K562 (cell line): ENCODE results near the gene LRRC3C. TPM values are rescaled to one million over a fixed set of nuclear protein-coding genes. Genes with fewer than 3 reads are reported as not detected.
A peak's percentile ranks its signal among the peaks of the same experiment; 100 is the strongest.

ENCODE experiments used
- KHSRP ChIP-seq: fragments of 450-650 bp; IDR thresholded peaks from 2 replicates; pipeline ENCODE4 v1.6.1; 2017
- TOE1 ChIP-seq, 2 experiments: fragments of 450-650 bp in 1 of 2; sonication (generic) in 1 of 2; formaldehyde crosslinking in 1 of 2; IDR thresholded peaks; 2 replicates each; pipeline versions ENCODE4 v1.7.1 to v1.8.0; 2016 to 2022; ENCODE audit warnings: borderline replicate concordance in 2 of 2, mild to moderate bottlenecking in 2 of 2, antibody characterized with exemption in 1 of 2, inconsistent platforms in 1 of 2, low read depth in 1 of 2, missing genetic modification reagents in 1 of 2, moderate library complexity in 1 of 2
- ZNF165 ChIP-seq: fragments of 250-450 bp; sonication (Bioruptor Pico); IDR thresholded peaks from 2 replicates; pipeline ENCODE4 v1.4.0; 2020; ENCODE audit warnings: borderline replicate concordance
- ZNF551 ChIP-seq: fragments of 250-450 bp; sonication (Bioruptor Pico); IDR thresholded peaks from 2 replicates; pipeline ENCODE4 v1.5.0; 2021; ENCODE audit warnings: mild to moderate bottlenecking, moderate library complexity
- polyA plus RNA-seq, 8 experiments: library from polyadenylated mRNA; depleted of rRNA in 4 of 8; stranded (reverse) in 5 of 8; unstranded in 3 of 8; fragments of >200 nt; fragmentation: Nextera tagmentation in 2 of 8; fragmentation: Illumina TruSeq in 1 of 8; extraction: Ambion mirVana in 2 of 8; extraction: Trizol in 1 of 8; gene quantifications; 2 replicates each; pipeline versions ENCODE4 v1.2.1 to v1.2.3, GENCODE V29; 2011 to 2014; ENCODE audit warnings: inconsistent platforms in 1 of 8, missing spikeins in 1 of 8
- total RNA-seq, 7 experiments: library from RNA; depleted of rRNA in 6 of 7; stranded (reverse); fragments of >200 nt in 6 of 7; fragmentation: Illumina TruSeq in 2 of 7; extraction: Trizol in 2 of 7; gene quantifications; 2 replicates each; pipeline versions ENCODE4 v1.2.1 to v1.2.3, GENCODE V29; 2011 to 2021; ENCODE audit warnings: low replicate concordance in 1 of 7
- TF ChIP-seq, protein P1 (sequence below), 2 experiments: fragments of 450-650 bp in 1 of 2; sonication (generic) in 1 of 2; formaldehyde crosslinking in 1 of 2; IDR thresholded peaks; 2 replicates each; pipeline versions ENCODE4 v1.7.1 to v1.9.0; 2016 to 2022; ENCODE audit warnings: inconsistent platforms in 1 of 2, mild to moderate bottlenecking in 1 of 2, missing genetic modification reagents in 1 of 2
- TF ChIP-seq, protein P2 (sequence below): fragments of 200-400 bp; formaldehyde crosslinking; IDR thresholded peaks from 2 replicates; pipeline ENCODE4 v1.6.1; 2017; ENCODE audit warnings: mild to moderate bottlenecking, low read depth, low read length, moderate library complexity
- TF ChIP-seq, protein P3 (sequence below): sonication (generic); formaldehyde crosslinking; IDR thresholded peaks from 2 replicates; pipeline ENCODE4 v1.8.0; 2022; ENCODE audit warnings: mild to moderate bottlenecking, missing genetic modification reagents
- TF ChIP-seq, protein P4 (sequence below): fragments of 250-450 bp; sonication (Bioruptor Pico); IDR thresholded peaks from 2 replicates; pipeline ENCODE4 v1.9.0; 2021; ENCODE audit warnings: mild to moderate bottlenecking
- TF ChIP-seq, protein P5 (sequence below), 2 experiments: fragments of 450-650 bp; IDR thresholded peaks; 2 replicates each; pipeline ENCODE4 v1.6.1; 2016

Gene LRRC3C
- total and polyA plus RNA-seq, 9 of the 15 experiments (the other 6 are each of a cell fraction or from before 2014, with no cell fraction given), result not detected

DNA sequence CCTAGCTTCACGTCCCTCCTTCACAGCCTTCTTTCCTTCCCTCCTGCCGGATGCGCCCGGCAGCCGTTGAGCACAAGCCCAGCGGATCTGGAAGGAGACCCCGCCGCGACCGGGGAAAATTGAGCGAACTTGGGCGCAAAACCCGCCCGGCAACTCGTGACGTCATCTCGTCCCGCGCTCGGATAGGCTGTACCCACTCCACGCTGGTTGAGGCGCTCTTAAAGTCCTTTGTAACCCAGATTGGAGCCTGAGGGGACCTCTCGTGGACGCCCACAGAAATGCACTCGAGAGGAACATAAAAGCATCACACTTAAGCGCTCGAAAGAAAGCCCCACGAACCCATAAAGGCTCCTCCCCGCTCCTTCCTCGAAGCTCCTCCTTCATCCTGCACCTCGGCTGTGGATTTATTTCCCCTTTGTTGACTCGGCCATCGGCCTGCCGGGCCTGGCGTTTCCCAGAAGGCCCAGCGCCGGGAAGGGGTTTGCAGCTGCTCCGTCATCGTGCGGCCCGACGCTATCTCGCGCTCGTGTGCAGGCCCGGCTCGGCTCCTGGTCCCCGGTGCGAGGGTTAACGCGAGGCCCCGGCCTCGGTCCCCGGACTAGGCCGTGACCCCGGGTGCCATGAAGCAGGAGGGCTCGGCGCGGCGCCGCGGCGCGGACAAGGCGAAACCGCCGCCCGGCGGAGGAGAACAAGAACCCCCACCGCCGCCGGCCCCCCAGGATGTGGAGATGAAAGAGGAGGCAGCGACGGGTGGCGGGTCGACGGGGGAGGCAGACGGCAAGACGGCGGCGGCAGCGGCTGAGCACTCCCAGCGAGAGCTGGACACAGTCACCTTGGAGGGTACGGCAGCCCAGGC is 53.0 kb downstream of the LRRC3C start, which contains the start of gene PSMD3 (continued):
- TF ChIP-seq, protein P1, sequence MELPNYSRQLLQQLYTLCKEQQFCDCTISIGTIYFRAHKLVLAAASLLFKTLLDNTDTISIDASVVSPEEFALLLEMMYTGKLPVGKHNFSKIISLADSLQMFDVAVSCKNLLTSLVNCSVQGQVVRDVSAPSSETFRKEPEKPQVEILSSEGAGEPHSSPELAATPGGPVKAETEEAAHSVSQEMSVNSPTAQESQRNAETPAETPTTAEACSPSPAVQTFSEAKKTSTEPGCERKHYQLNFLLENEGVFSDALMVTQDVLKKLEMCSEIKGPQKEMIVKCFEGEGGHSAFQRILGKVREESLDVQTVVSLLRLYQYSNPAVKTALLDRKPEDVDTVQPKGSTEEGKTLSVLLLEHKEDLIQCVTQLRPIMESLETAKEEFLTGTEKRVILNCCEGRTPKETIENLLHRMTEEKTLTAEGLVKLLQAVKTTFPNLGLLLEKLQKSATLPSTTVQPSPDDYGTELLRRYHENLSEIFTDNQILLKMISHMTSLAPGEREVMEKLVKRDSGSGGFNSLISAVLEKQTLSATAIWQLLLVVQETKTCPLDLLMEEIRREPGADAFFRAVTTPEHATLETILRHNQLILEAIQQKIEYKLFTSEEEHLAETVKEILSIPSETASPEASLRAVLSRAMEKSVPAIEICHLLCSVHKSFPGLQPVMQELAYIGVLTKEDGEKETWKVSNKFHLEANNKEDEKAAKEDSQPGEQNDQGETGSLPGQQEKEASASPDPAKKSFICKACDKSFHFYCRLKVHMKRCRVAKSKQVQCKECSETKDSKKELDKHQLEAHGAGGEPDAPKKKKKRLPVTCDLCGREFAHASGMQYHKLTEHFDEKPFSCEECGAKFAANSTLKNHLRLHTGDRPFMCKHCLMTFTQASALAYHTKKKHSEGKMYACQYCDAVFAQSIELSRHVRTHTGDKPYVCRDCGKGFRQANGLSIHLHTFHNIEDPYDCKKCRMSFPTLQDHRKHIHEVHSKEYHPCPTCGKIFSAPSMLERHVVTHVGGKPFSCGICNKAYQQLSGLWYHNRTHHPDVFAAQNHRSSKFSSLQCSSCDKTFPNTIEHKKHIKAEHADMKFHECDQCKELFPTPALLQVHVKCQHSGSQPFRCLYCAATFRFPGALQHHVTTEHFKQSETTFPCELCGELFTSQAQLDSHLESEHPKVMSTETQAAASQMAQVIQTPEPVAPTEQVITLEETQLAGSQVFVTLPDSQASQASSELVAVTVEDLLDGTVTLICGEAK (IDR thresholded peaks at IDR 0.05), result peak; percentile 26; the same call in 1 of the 2 replicates
- TF ChIP-seq, protein P1 (CRISPR knock-in tag; IDR thresholded peaks at IDR 0.05), result no peak
- TF ChIP-seq, protein P2, sequence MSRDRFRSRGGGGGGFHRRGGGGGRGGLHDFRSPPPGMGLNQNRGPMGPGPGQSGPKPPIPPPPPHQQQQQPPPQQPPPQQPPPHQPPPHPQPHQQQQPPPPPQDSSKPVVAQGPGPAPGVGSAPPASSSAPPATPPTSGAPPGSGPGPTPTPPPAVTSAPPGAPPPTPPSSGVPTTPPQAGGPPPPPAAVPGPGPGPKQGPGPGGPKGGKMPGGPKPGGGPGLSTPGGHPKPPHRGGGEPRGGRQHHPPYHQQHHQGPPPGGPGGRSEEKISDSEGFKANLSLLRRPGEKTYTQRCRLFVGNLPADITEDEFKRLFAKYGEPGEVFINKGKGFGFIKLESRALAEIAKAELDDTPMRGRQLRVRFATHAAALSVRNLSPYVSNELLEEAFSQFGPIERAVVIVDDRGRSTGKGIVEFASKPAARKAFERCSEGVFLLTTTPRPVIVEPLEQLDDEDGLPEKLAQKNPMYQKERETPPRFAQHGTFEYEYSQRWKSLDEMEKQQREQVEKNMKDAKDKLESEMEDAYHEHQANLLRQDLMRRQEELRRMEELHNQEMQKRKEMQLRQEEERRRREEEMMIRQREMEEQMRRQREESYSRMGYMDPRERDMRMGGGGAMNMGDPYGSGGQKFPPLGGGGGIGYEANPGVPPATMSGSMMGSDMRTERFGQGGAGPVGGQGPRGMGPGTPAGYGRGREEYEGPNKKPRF, result no peak
- TF ChIP-seq ZNF165 (CRISPR knock-in tag) (no peak), KHSRP (peak; percentile 95), TOE1 (IDR thresholded peaks at IDR 0.05; ENCODE audit: borderline replicate concordance) (peak; percentile 90), TOE1 (CRISPR knock-in tag; IDR thresholded peaks at IDR 0.05; ENCODE audit: borderline replicate concordance, low read depth) (no peak), ZNF551 (CRISPR knock-in tag) (no peak)
- TF ChIP-seq, protein P3, sequence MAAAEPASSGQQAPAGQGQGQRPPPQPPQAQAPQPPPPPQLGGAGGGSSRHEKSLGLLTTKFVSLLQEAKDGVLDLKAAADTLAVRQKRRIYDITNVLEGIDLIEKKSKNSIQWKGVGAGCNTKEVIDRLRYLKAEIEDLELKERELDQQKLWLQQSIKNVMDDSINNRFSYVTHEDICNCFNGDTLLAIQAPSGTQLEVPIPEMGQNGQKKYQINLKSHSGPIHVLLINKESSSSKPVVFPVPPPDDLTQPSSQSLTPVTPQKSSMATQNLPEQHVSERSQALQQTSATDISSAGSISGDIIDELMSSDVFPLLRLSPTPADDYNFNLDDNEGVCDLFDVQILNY (CRISPR knock-in tag), result 0 out of 2 replicates have a peak, but pooled peaks have one; percentile 12
- TF ChIP-seq, protein P4, sequence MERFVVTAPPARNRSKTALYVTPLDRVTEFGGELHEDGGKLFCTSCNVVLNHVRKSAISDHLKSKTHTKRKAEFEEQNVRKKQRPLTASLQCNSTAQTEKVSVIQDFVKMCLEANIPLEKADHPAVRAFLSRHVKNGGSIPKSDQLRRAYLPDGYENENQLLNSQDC (CRISPR knock-in tag), result peak; percentile 29; the same call in 1 of the 2 replicates
- TF ChIP-seq, protein P5, sequence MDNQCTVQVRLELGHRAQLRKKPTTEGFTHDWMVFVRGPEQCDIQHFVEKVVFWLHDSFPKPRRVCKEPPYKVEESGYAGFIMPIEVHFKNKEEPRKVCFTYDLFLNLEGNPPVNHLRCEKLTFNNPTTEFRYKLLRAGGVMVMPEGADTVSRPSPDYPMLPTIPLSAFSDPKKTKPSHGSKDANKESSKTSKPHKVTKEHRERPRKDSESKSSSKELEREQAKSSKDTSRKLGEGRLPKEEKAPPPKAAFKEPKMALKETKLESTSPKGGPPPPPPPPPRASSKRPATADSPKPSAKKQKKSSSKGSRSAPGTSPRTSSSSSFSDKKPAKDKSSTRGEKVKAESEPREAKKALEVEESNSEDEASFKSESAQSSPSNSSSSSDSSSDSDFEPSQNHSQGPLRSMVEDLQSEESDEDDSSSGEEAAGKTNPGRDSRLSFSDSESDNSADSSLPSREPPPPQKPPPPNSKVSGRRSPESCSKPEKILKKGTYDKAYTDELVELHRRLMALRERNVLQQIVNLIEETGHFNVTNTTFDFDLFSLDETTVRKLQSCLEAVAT (IDR thresholded peaks at IDR 0.05), result peak; percentile 0 to 100; a peak in 2 of 4 replicates
